Left hindlimb (tissue), 1 donor: ENCODE measurements around the gene CERK.
A peak's percentile ranks its signal among the peaks of the same experiment; 100 is the strongest.
"Not testable (repeated sequence)": the region's sequence is repeated elsewhere in the genome, so short reads cannot be mapped to it uniquely, and the experiment has no call there.

Source experiments
- DNase-seq: peaks from one replicate; pipeline ENCODE4 v3.0.0-alpha.2; 2018

The CERK gene, protein sequence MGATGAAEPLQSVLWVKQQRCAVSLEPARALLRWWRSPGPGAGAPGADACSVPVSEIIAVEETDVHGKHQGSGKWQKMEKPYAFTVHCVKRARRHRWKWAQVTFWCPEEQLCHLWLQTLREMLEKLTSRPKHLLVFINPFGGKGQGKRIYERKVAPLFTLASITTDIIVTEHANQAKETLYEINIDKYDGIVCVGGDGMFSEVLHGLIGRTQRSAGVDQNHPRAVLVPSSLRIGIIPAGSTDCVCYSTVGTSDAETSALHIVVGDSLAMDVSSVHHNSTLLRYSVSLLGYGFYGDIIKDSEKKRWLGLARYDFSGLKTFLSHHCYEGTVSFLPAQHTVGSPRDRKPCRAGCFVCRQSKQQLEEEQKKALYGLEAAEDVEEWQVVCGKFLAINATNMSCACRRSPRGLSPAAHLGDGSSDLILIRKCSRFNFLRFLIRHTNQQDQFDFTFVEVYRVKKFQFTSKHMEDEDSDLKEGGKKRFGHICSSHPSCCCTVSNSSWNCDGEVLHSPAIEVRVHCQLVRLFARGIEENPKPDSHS

DNA sequence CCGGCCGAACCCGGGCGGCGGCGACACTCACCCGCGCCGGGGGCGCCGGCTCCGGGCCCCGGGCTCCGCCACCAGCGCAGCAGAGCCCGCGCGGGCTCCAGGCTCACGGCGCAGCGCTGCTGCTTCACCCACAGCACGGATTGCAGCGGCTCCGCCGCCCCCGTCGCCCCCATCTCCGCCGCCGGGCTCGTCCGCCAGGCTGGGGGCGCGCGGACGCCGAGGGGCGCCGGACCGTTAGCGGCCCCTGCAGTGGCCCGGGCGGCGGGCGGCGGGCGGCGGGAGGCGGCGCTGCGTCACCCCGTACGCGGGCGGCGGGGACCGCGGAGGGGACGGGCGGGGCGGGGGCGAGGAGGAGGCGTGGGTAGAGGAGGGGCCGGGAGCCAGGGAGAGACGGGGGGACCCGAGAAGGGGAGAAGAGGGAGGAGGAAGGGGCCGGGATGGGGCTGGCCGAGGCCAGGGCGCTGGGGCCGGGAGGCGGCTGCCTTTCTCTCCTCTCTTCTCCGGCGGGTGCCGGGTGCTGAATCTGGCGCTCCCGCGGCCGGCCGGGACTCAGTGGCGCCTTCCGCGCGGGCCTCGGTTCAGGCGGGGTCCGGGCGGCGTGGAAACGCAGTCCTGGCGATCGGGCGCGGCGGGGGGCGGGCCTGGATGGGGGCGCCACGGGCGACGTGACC, at the start of gene CERK:
Gene CERK (minus strand): TSS at position 277 of the 671 bp plus-strand sequence. CDS start 104 bp downstream, at position 173.
- peak; percentile 93 for DNase-seq

DNA sequence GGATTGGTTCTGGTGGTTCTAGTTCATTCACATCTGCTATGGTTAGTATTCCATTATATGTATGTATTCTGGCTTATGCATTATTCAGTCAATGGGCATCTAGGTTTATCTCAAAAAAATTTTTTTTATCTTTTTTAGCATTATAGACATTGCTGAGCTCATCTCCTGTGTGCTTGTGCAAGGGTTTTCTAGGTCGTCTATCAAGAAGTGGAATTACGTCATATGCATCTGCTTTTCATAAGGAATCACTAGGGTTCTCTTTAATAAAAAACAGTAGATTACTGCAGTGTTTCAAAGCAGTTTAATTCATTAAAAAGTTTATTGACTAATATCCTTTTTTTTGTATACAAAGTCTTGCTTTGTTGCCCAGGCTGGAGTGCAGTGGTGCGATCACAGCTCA, 45.7 kb upstream of the CERK start:
- DNase-seq = no peak

DNA sequence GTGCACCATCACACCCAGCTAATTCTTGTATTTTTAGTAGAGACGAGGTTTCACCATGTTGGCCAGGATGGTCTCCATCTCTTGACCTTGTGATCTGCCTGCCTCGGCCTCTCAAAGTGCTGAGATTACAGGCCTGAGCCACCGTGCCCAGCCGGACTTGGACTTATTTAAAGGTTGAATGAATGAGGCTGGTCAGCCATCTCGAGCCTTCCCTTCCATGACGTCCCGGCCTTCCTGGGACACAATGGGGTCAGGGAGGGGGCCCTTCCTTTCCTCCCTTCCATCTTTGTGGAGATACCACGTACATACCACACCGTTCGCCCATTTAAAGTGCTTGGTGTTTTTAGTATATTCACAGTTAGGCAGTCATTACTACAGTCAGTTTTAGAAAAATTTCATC, 44.1 kb upstream of the CERK start:
- not testable (repeated sequence) for DNase-seq

DNA sequence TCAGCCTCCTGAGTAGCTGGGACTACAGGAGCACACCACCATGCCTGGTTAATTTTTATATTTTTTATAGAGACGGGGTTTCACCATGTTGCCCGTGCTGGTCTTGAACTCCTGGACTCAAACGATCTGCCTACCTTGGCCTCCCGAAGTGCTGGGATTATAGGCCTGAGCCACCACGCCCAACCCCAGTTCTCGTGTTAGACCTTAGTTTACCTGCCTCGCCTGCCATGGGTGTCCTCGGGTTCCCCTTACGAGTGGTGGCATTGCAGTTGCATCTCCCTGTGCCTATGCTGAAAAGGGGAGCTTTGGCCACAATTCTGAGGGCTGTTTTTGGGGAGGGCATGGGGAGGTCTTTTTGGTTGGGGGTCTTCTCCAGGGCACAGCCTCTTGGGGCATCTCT, 43.2 kb upstream of the CERK start:
- no peak for DNase-seq

DNA sequence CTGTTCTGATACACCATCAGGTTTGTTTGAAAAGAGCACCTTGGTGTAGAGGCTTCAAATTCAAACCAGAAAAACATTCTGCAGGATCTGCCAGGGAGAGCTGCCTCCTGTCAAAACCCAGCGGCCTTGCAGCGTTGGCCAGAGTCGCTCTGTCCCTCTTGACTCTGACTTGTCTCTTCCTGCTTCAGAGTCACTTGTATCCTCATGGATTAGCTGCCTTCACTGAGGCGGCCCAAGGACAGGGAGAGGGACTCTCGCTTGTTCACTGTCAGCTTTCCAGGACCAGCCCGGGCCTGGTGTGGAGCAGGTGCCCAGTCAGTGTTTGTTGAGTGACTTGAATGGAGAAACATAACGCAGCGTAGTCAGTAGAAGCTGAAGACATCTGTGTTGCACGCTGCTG, 42.4 kb upstream of the CERK start:
- DNase-seq = no peak

DNA sequence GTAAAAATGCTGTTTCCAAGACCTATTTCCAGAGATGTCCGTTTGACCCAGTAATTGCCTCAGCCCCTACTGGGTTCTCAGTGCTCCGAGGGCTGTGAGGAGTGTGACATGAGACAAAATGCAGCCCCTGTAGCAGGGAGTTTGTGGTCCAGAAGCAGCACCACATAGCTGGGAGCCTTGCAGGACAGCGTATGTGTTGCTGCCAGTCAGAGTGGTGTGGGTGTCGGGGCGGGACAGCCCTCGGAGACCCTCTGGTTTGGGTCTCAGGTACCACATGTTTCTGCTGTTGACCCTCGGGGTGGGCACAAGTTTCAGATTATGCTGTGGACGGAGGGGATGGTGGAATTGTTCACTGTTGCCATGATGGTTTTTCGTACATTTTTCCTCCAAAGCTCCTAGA, 41.6 kb upstream of the CERK start:
- no peak for DNase-seq

DNA sequence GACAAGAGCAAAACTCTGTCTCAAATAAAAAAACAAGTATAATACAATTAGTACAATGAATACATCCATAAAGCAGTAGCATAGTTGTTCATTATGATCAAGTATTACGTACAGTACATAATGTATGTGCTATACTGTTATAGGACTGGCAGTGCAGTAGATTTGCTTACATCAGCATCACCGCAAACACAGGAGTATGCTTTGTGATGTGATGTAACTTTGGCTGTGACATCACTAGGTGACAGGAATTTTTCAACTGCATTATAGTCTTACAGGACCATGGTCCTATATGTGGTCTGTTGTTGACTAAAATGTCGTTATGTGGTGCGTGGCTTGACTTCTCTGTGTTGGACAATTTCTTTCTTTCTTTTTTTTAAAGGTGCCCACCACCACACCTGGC, 41.0 kb upstream of the CERK start:
- DNase-seq = no peak

DNA sequence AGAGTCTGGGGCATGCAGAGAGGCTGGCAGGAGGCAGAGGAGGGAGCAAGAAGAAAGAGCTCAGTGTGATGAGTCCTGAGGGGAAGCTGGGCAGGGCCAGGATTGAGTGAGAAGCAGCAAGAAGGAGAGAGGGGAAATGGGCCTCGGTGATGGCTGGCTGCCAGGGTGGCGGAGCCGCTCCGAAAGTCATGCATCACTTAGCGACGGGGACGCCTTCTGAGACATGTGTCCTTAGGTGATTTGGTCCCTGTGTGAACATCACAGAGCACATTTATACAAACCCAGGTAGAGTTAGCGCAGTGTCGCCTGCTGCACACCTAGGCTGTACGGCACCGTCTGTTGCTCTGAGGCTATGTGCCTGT, 39.5 kb upstream of the CERK start:
- peak; percentile 66 for DNase-seq

DNA sequence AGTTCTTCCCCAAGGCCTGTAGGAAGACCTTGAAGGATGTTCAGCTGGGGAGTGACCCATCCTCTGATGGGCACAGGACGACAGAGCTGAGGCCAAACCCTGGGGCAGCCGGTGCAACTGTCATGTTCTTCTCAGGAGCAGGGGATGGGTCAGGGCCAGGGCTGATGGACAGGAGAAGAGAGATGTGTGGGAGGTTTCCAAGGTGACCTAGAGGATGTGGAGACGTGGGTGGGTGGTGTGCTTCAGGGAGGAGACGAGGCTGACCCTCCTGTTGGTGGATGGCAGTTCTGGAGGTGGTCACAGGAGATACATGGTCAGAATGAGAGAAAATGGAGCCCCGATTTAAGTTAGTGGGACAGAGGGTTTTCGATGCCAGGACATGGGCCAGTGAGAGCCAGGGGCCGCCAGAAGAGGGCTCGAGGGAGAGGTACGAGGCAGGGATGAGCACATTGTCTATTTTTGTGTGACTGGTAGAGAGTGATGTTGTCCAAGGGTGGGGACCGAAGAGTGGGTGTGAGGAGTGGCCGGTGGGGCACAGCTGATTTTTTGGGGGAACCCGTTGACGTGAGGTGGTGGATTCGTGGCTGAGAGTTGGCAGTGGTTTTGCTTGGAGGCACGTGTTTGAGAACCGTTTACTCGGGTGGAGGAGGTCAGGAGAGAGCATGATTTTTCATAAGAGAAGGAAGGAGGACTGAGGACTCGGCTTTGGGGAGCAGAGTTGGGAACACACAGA, 39.0 kb upstream of the CERK start:
- no peak for DNase-seq

DNA sequence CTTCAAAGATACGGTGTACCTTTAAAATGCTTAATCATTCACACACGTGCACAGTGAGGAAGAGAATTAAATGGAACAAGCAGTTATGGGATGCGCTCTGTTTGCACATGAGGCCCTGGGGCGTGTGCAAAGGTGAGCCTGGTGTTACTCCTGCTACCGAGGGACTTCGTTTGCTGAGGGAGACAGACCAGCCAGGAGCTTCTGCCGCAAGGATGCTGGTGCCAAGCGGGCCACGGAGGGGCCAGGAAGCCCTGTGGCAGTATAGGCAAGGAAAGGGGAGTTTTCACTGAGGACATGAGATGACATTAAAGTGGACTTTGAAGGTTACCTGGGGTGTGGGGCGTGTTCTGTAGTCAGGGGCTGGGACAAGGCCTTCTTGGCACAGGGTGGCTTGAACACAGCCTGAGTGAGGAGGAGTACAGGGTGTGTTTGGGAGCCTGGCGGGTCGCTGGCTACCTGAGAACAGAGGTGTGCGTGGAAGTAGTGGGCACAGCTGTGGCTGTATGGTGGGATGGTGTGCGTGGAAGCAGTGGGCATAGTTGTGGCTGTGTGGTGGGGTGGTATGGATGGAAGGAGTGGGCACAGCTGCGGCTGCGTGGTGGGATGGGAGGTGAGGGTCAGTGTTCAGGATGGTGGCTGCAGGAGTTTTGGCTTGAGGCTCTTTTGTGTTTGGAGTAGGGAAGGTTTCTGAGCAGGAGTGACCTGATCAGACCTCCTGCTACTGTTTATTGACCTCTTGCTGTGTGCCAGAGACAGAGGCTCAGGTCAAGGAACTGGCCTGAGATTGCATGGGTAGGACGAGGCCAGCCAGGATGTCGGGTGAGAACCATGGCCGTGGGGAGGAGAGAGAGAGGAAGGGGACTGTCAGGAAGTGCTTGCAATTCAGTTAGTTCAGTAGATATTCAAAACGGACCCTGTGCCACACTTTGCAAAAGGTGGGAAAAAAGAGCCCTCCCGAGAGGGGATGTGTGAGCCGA, 38.1 kb upstream of the CERK start:
- no peak for DNase-seq

DNA sequence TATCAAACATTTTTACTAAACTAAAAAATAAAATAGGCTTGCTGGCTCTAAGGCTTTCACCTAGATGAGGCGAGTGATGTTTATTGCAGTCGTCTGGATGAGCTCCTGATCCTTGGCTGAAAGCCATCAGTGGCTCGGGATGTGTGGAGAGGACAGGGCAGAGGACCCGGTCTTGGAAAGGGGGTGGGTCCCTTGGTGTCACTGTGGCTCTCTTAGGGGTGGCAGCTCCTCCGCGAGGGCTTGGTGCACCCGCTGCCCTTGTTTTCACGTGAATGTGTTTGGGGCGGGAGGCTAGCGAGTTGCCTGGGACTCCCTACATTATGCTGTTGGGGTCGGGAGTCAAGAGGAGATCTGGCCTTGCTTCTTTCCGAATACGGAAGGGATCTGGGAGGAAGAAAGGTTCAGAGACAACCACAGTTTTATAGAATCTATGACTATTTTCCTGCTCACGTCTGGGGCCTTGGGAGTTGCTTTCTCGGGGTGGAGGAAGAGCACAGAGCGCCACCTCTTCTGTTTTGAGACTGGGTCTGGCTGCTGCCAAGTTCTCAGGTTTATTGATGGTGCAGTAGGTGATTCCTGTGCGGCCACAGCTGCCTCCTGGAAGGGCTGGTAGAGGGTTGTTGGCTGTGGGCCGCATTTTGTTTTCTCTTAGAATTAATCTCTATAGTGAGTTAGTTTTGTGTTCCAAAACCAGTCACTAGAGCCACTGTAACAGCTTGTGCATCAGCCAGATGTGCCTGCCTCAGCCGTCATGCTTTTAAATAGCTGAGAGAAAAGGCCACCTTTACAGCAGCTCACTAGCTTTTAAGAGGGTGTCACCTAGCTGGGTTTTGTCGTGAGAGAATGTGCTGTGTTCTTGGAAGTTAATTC, 37.2 kb upstream of the CERK start:
- no peak for DNase-seq

DNA sequence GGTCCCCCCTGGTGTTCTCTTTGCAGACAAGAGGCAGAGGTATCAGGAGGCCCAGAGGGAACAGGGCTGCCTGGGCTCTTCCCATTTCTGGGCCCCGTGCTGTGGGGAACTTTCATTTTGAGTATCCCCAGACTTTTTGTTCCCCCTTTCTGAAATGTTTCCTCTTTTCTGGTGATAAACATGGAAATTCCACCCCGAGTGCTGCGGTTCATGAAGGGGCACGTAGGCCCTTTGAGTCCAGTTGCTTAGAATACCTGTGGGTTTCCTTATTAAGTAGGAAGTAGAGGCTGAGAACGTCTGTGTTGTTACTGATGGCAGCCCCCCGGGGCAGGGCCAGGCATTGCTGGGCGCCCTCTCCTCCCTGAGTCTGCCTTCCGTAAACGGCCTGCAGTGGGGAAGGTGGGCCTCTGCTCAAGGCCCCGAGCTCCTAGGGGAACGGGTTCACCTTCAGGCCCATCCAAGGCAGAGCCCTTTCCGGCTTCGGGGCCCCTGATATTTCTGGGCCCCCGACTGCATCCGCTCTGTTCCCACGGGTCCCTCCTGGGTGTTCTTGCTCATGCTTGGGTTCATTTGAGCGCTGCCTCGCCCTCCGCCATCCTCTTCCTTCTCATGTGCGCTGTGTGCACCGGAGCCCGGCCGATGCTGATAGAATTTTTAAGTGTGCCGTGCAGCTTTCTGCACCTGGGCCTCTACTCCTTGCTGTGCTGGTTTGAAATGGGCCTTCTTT, 36.4 kb upstream of the CERK start:
- DNase-seq = no peak

DNA sequence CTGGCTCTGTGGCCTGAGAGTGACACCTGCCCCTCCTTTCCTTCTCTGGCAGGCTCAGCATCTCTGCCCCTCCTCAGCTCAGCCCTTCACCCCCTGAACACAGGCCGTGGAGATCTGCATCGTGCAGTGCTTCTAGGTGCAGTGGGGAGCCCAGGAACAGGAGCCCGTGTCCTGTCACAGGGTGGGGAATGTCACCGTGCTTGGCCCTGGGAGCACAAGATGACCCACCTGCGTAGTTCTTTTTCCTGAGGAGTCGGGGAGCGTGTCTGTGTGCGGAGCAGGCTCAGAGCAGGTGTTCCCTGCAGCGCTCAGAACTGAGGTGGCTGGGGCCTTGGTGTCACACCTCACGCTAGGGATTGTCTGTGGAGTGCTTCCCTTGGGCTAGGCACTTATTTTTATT, 35.0 kb upstream of the CERK start:
- DNase-seq = no peak

DNA sequence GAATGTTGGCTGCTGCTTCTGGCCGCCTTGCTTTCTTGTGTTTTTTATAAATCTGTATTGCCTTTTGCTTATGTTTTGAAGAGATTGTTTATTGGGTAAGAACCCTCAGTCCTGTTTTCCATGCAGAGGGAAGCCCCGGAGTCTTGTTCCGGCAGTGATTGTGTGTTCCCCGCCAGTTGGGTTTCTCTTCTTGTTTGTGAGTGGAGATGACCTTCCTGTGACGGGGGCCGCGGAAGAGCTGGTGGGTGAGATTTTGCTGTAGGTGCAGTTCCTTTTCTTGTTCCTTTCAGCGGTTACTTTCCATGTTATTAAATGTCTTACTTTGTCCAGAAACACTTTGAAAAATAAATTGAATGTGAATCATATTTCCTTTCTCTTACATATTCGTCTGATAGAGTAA, 32.7 kb upstream of the CERK start:
- DNase-seq = no peak

DNA sequence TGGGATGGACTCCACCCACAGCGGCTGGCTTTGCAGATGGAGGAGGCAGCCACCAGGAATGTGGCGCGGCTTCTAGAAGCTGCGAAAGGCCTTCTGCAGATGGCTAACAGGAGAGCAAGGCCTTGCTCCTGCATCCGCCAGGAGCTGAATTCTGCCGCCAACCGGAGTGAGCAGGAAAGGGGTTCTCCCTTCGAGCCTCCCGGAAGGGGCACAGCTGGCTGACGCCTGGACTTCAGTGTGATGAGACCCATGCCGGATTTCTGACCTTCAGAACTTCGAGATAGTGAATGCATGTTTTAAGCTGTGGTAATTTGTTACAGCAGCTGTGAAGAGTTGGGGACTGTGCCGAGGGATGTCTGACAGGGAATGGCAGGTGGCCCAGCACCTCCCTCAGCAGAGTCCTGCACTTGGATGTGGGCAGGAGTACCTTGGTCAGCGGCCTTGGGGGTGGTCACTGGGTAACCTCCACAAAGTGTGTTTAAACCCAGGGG, 32.1 kb upstream of the CERK start:
- no peak for DNase-seq

DNA sequence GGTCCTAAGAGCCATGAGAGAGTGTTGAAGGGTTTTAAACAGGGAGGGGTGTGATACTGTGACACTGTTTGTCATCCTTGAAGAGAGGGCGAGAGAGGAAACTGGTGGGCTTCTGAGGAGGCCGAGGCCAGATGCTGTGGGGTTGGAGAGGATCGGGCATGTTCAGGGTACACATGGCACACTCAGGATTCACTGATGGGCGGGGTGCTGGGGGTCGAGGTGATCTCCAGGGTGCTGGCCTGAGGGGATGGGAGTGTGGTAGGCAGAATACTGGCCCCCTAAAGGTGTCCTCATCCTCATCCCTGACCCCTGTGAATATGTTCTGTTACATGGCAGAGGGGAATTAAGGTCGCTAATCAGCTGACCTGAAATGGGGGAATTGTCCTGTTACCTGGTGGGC, 31.7 kb upstream of the CERK start:
- no peak for DNase-seq

DNA sequence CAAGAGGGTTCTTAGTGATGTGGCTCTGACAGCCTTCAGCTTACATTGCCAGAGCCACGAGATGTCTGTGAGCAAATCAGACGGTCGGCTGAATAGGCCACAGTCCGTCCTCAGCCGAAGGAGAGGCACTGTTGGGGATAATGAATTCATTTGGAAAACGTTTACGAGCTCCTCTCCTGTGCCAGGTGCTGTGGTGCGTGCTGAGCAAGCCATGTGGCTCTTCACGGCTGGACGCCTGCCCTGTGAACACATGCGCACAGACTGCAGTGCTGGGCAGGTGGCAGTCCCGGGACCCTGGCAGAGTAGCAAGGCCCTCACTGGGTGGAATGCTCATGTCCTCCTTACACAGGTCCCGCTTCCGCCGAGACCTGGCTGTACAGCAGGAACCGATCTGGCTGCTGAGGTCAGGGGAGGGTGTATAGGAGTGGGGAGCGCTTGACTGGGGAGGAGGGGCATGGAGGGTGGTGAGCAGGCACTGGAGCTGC, 31.2 kb upstream of the CERK start:
- DNase-seq = peak; percentile 64

DNA sequence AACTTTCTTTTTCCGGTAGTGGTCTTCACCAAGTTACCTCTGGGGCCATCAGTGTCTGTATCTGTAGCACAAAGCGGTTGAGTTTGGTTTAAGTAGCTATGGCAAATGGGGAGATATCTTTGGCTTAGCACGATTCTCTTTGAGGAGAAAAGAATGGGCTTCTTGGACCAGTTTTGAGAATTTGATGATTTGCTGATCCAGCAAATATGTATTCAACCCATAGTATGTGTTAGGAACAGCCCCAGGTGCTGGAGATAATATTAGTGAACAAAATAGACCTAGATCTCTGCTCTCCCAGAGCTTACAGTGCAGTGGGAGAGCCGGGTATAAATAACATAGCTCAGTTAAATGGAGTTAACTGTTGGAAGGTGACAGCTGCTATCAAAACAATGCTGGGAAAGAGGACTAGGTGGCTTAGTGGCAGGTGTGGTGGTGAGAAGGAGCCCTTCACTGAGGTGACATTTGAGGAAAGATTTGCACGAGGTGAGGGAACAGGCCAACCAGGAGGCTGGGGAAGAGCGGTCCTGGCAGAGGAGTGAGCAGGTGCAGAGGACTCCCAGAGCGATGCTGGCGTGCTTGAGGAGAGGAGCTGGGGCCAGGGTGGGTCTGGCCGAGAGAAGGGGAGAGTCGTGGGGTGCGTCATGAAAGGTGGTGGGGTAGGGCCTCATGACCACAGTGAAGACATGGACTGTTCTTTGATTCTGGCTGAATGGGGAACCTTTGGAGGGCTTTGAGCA, 29.4 kb upstream of the CERK start:
- DNase-seq = no peak

DNA sequence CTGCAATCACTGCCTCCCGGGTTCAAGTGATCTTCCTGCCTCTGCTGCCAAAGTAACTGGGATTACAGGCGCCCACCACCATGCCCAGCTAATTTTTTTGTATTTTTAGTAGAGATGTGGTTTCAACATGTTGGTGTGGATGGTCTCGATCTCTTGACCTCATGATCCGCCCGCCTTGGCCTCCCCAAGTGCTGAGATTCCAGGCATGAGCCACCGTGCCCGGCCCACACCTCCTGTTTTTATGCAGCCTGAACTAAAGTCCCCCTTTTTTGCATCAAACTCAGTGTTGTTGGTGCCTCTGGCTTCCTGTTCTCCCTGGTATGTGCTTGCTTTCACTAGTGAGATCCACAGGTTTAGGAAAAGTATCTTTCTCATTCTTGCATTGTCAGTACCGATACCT, 28.6 kb upstream of the CERK start:
- DNase-seq = no peak
